GM12878 (cell line): Measurements from ENCODE around the gene PDK1. TPM values are rescaled to one million over a fixed set of nuclear protein-coding genes. Genes with fewer than 3 reads are reported as not detected.

ENCODE experiments used
- ATAC-seq: fragments of 200-7000 bp; cut with Tn5 transposase; 3 replicates; pipeline ENCODE4 v1.9.1; 2020; ENCODE audit warnings: mild to moderate bottlenecking, moderate library complexity
- BruUV-seq: library from RNA; stranded (reverse); fragments of 400-500 nt; replicated peaks from 2 replicates; lab custom pipeline; 2021; lab: Mats Ljungman, UMichigan
- CTCF ChIA-PET: fragments of 300-600 bp; sonication (Branson Sonifier 250); formaldehyde crosslinking; extraction: SDS; loops from one replicate; lab custom pipeline; 2021; ENCODE audit warnings: inconsistent platforms; lab: Yijun Ruan, JAX
- POLR2A ChIA-PET: fragments of 350-600 bp; formaldehyde crosslinking; extraction: SDS; loops from one replicate; lab custom pipeline; 2021; ENCODE audit warnings: inconsistent platforms; lab: Charles Lee
- RAD21 ChIA-PET: fragments of 300-600 bp; sonication (Branson Sonifier 250); formaldehyde crosslinking; loops from one replicate; lab custom pipeline; 2023; ENCODE audit warnings: antibody characterized with exemption; ENCODE audit not compliant: unreplicated experiment; lab: Charles Lee
- SMC1A ChIA-PET: fragments of 300-600 bp; sonication (Branson Sonifier 250); formaldehyde crosslinking; loops from one replicate; lab custom pipeline; 2023; ENCODE audit not compliant: unreplicated experiment, uncharacterized antibody; lab: Charles Lee
- DNase-seq: peaks from one replicate; pipeline ENCODE4 v3.0.0-alpha.2; 2011; ENCODE audit warnings: low read depth, low spot score
- FAIRE-seq: peaks from 3 replicates; lab custom pipeline; 2011; peaks lifted over from hg19 to GRCh38; lab: Jason Lieb, UNC
- H2AFZ ChIP-seq: 2 replicates; pipeline ENCODE4 v1.6.0; 2011; ENCODE audit warnings: low read depth, low read length, control low read depth; ENCODE audit not compliant: control insufficient read depth
- H3K27ac ChIP-seq: 2 replicates; pipeline ENCODE4 v1.5.1; 2011; ENCODE audit warnings: control low read depth; ENCODE audit not compliant: control insufficient read depth, insufficient read depth
- H3K27me3 ChIP-seq, 2 experiments: replicated peaks in 1 of 2; 2 replicates each; pipeline versions ENCODE4 v1.6.0 to v1.6.1; 2011; ENCODE audit warnings: low read length in 1 of 2; ENCODE audit not compliant: control insufficient read depth in 2 of 2, insufficient read depth in 2 of 2
- H3K36me3 ChIP-seq, 2 experiments: 2 replicates each; pipeline ENCODE4 v1.5.1; 2011; ENCODE audit warnings: low read length in 1 of 2; ENCODE audit not compliant: control insufficient read depth in 2 of 2, insufficient read depth in 2 of 2
- H3K4me1 ChIP-seq: 2 replicates; pipeline ENCODE4 v1.6.1; 2011; ENCODE audit warnings: mild to moderate bottlenecking, low read length, moderate library complexity, mixed read lengths; ENCODE audit not compliant: control insufficient read depth, insufficient read depth
- H3K4me2 ChIP-seq: 2 replicates; pipeline ENCODE4 v1.6.0; 2011; ENCODE audit warnings: control low read depth; ENCODE audit not compliant: control insufficient read depth, insufficient read depth
- H3K4me3 ChIP-seq: fragments of 200-600 bp; sonication (generic); 2 replicates; pipeline ENCODE4 v1.5.1; 2016
- H3K79me2 ChIP-seq: 2 replicates; pipeline ENCODE4 v1.6.0; 2011; ENCODE audit warnings: low read length; ENCODE audit not compliant: control insufficient read depth, insufficient read depth
- H3K9ac ChIP-seq: 2 replicates; pipeline ENCODE4 v1.8.0; 2011; ENCODE audit warnings: low read length, control low read depth, mixed read lengths; ENCODE audit not compliant: control insufficient read depth, insufficient read depth
- H3K9me3 ChIP-seq: replicated peaks from 3 replicates; pipeline ENCODE4 v1.5.1; 2011; ENCODE audit warnings: mild to moderate bottlenecking, low read length; ENCODE audit not compliant: control insufficient read depth, insufficient read depth
- H4K20me1 ChIP-seq: 2 replicates; pipeline ENCODE4 v1.6.0; 2011; ENCODE audit not compliant: control insufficient read depth, insufficient read depth
- BRCA1 ChIP-seq: IDR thresholded peaks from 2 replicates; pipeline ENCODE4 v1.6.1; 2011; ENCODE audit warnings: low read depth, low read length, improper control_type of control experiment
- CBX5 ChIP-seq: sonication (generic); IDR thresholded peaks from 2 replicates; pipeline ENCODE4 v1.6.1; 2016; ENCODE audit warnings: low read depth, moderate library complexity, mild to moderate bottlenecking, inconsistent platforms
- CEBPB ChIP-seq, 2 experiments: fragments of 150-350 bp in 1 of 2; IDR thresholded peaks; 2 replicates each; pipeline ENCODE4 v1.6.1; 2012 to 2014; ENCODE audit warnings: low read depth in 2 of 2, low read length in 2 of 2, borderline replicate concordance in 1 of 2, inconsistent platforms in 1 of 2
- CEBPZ ChIP-seq: fragments of 150-350 bp; IDR thresholded peaks from 2 replicates; pipeline ENCODE4 v1.6.1; 2016; ENCODE audit warnings: low read depth, low read length
- CHD2 ChIP-seq: IDR thresholded peaks from 2 replicates; pipeline ENCODE4 v1.6.1; 2011; ENCODE audit warnings: low read depth, low read length, improper control_type of control experiment, borderline replicate concordance
- EZH2 ChIP-seq: IDR thresholded peaks from 2 replicates; pipeline ENCODE4 v1.6.1; 2012; ENCODE audit warnings: low read depth, mild to moderate bottlenecking, control low read depth, inconsistent platforms, low read length, borderline replicate concordance; ENCODE audit not compliant: control insufficient read depth
- NBN ChIP-seq: fragments of 450-650 bp; IDR thresholded peaks from 2 replicates; pipeline ENCODE4 v1.6.1; 2016
- NFXL1 ChIP-seq: fragments of 450-650 bp; IDR thresholded peaks from 2 replicates; pipeline ENCODE4 v1.6.1; 2017; ENCODE audit warnings: antibody characterized with exemption, mild to moderate bottlenecking, borderline replicate concordance
- RUNX3 ChIP-seq: IDR thresholded peaks from 2 replicates; pipeline ENCODE4 v1.6.1; 2012; ENCODE audit warnings: low read length, inconsistent platforms
- SUPT20H ChIP-seq: IDR thresholded peaks from 2 replicates; pipeline ENCODE4 v1.6.1; 2011; ENCODE audit warnings: low read depth, mild to moderate bottlenecking, low read length, moderate library complexity, borderline replicate concordance; ENCODE audit not compliant: control insufficient read depth
- TCF7 ChIP-seq: IDR thresholded peaks from 2 replicates; pipeline ENCODE4 v1.6.1; 2014; ENCODE audit warnings: antibody characterized with exemption, borderline replicate concordance
- YBX1 ChIP-seq: fragments of 450-650 bp; IDR thresholded peaks from 2 replicates; pipeline ENCODE4 v1.6.1; 2016; ENCODE audit warnings: antibody characterized with exemption
- ZZZ3 ChIP-seq: IDR thresholded peaks from 2 replicates; pipeline ENCODE4 v1.6.1; 2011; ENCODE audit warnings: low read depth; ENCODE audit not compliant: control insufficient read depth, insufficient read length
- WGBS: methylation state at CpG from one replicate; pipeline ENCODE4 v1.1.6; 2016; ENCODE audit warnings: low lambda C conversion rate; ENCODE audit not compliant: insufficient replicate concordance, insufficient coverage; ENCODE audit errors: missing lambda C conversion rate; 5-methylcytosine and 5-hydroxymethylcytosine counted together
- in situ Hi-C: fragments of 300-500 bp; cut with MboI; formaldehyde crosslinking; loops from 9 replicates; pipeline ENCODE4 v1.14.3; 2018; ENCODE audit warnings: mixed read lengths
- intact Hi-C: fragments of 100-400 bp; cut with micrococcal nuclease; formaldehyde crosslinking; loops from one replicate; pipeline ENCODE4 v1.14.2; 2022; ENCODE audit not compliant: unreplicated experiment
- polyA plus RNA-seq, 11 experiments: library from polyadenylated mRNA; depleted of rRNA in 4 of 11; unstranded in 6 of 11; stranded (reverse) in 5 of 11; fragments of >200 nt; fragmentation: Nextera tagmentation in 4 of 11; fragmentation: Illumina TruSeq in 1 of 11; extraction: Ambion mirVana in 4 of 11; extraction: Trizol in 1 of 11; gene quantifications; 1 replicate in 1 of 11; 2 replicates in 10 of 11; pipeline versions ENCODE4 v1.2.1 to v1.2.3, GENCODE V29; 2011 to 2016; ENCODE audit warnings: inconsistent platforms in 2 of 11, missing spikeins in 2 of 11, low read depth in 1 of 11
- total RNA-seq, 4 experiments: library from RNA; depleted of rRNA in 3 of 4; stranded (reverse); fragments of >200 nt in 3 of 4; fragmentation: Illumina TruSeq in 1 of 4; extraction: Trizol in 1 of 4; gene quantifications; 2 replicates each; pipeline versions ENCODE4 v1.2.1 to v1.2.3, GENCODE V29; 2013 to 2021

The PDK1 gene
- total and polyA plus RNA-seq, 10 of the 15 experiments (the other 5 are each of a cell fraction or from before 2014, with no cell fraction given) = 5.3 to 128 (median 17.1) TPM

- FAIRE-seq (no peak), DNase-seq (no peak), ATAC-seq (no peak)
- Histone ChIP-seq H2AFZ (no peak overlapping the region), H3K36me3 (peaks cover 0 to 8% of the 10 kb centered on the region in 2 experiments; a peak in 2 of 4 replicates), H3K4me3 (no peak overlapping the region), H3K27ac (no peak overlapping the region), H3K9ac (no peak overlapping the region), H3K79me2 (no peaks in the 10 kb centered on the region), H3K9me3 (no peaks in the 10 kb centered on the region), H3K4me2 (no peak overlapping the region), H3K4me1 (no peaks in the 10 kb centered on the region; the same call in 1 of the 2 replicates), H4K20me1 (no peaks in the 10 kb centered on the region), H3K27me3 (no peaks in the 10 kb centered on the region)
- WGBS = 1% methylated on average over 4 of the region's 4 CpGs
- ChIA-PET SMC1A (no interaction called here), RAD21 (no interaction called here), POLR2A (no interaction called here), CTCF (no interaction called here)
- no peak for TF ChIP-seq CEBPZ
- no peak for TF ChIP-seq TCF7
- TF ChIP-seq SUPT20H = no peak
- no peak for TF ChIP-seq CEBPB (IDR thresholded peaks at IDR 0.05; ENCODE audit: borderline replicate concordance in 1 of 2, low read depth in 2 of 2, low read length in 2 of 2)
- no peak for TF ChIP-seq CHD2
- no peak for TF ChIP-seq BRCA1
- TF ChIP-seq CBX5 = no peak
- no peak for TF ChIP-seq YBX1
- no peak for TF ChIP-seq RUNX3
- no peak for TF ChIP-seq NBN
- no peak for TF ChIP-seq ZZZ3
- TF ChIP-seq EZH2 = no peak
- no peak for TF ChIP-seq NFXL1
- in situ Hi-C loops (no loop called here), intact Hi-C loops (no loop called here)
- BruUV-seq = no TSS peak
Observed at GRCh38 chr2:172613040-172613439, 57.1 kb downstream of the PDK1 start.
